ENCODE measurements around the gene FADS3. TPM values are rescaled to one million over a fixed set of nuclear protein-coding genes. Genes with fewer than 3 reads are reported as not detected.

The FADS3 gene
- total and polyA plus RNA-seq, 9 donors = 10.6 to 85.8 (median 41.3) TPM

DNA sequence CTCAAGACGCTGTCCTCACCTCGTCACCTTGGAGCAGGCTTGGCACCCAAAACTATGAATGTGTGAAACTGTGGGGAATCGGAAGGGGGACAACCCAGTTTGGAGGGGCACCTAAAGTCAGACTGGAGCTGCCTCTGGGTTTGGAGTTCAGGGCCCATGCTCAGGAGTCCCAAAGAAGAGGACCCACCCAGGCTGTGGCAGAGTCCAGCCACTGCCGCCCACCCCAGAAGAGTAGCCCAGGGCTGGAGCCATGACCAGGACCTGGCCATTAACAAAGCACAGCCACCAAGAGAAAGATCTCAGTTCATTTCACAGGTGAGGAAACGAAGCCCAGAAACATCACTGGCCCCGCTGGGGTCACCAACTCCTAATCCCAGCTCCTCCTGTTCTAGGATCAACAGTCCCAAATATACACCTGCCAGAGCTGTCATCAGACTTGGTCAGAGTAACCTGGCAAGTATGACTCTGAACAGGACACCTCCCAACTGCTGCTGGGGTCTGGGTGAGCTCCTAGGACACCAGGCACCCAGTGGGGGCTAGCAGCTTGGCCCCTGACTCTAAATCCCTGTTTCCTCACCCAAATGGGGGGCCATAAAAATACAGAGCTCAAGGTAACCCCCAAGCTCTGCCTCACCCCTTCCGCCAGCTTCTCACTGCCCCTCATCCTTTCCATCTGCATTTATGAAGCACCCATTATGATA, 23.3 kb upstream of the FADS3 start:
- 89 to 93% (median 91%) methylated on average over 7 of the region's 7 CpGs for WGBS, 3 donors
- Histone ChIP-seq H3K9me3 (no peaks in the 10 kb centered on the region), H3K4me3 (no peak overlapping the region), H3K27me3 (no peaks in the 10 kb centered on the region), H3K4me1 (ENCODE audit: insufficient read depth) (peaks cover 44% of the 10 kb centered on the region), H3K36me3 (no peaks in the 10 kb centered on the region), H3K27ac (peak overlapping the region in 1 of 2 donors; percentile 91)
- intact Hi-C loops (cut with DNase I) = no loop called here
- peak in 3 of 5 donors; percentile 16 to 21 (median 18) for DNase-seq
- no peak for TF ChIP-seq POLR2A (IDR thresholded peaks at IDR 0.05)
- no peak for TF ChIP-seq EP300 (IDR thresholded peaks at IDR 0.05)
- TF ChIP-seq, protein P1, sequence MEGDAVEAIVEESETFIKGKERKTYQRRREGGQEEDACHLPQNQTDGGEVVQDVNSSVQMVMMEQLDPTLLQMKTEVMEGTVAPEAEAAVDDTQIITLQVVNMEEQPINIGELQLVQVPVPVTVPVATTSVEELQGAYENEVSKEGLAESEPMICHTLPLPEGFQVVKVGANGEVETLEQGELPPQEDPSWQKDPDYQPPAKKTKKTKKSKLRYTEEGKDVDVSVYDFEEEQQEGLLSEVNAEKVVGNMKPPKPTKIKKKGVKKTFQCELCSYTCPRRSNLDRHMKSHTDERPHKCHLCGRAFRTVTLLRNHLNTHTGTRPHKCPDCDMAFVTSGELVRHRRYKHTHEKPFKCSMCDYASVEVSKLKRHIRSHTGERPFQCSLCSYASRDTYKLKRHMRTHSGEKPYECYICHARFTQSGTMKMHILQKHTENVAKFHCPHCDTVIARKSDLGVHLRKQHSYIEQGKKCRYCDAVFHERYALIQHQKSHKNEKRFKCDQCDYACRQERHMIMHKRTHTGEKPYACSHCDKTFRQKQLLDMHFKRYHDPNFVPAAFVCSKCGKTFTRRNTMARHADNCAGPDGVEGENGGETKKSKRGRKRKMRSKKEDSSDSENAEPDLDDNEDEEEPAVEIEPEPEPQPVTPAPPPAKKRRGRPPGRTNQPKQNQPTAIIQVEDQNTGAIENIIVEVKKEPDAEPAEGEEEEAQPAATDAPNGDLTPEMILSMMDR (IDR thresholded peaks at IDR 0.05) = no peak

DNA sequence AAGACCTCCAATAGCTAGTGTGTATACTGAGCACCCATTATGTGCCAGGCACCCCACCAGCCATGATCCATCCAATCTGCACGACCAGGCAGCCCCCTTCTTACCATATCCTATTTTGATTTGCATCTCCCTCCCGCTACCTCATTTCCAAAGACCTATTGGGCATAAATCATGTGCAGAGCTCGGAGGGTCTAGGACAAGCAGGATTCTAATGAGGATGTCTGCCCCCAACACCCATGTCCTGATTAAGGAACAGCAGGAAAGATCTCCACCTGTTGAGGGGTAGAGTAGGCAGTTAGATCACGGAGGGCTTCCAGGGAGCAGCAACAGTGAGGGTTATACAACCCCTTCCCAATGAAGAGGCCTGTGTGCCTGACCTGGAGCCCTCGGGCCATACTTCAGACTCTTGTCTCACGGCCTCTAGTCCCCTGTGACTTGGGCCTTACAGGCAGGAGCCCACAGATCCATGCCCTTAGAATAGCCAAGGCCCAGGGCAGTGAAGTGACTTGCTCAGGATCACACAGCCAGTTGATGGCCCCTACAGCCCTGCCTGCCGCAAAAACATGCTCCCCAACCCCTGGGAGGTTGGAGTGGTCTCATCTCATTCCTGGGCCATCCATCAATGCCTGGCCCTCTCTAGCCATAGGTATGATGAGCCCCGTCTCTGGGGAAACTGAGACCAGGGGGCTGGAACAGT, 22.5 kb upstream of the FADS3 start:
- WGBS, 3 donors = 80 to 84% (median 81%) methylated on average over 8 of the region's 8 CpGs

DNA sequence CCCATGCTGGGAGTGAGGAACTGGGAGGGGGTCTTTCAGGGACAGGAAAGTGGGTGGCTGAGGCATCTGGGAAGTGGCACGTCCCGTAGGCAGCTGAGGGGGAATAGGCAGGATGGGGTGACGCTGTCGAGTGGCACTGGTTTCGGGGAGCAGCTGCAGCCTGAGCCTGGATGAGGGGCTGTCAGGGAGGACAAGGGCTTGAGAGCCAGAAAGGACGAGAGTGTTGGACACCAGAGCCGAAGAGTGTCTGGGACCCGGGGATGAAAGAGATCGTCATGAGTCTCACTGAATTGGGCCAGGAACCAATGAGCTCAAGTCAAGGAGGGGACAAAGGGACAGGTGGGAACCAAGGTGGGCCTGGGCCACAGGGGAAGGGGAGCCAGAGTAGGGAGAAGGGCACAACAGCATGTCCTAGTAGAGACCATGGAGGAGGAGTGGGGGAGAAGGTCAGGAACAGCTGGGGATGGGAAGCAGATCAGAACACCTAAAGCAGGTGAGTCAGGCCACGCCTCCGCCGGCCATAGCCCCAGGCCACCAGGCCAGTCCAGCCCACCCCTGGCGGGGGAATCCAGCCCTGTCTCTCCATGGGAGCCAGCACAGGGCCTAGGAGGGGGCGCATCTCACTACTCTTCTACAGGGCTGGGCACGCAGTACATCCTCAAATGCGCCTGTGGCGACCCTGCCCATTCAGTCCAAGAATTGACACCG, 21.8 kb upstream of the FADS3 start:
- no peaks in the 10 kb centered on the region for H3K9me3 ChIP-seq
- intact Hi-C loops (cut with DNase I) = no loop called here
- no peaks in the 10 kb centered on the region for H3K27me3 ChIP-seq
- DNase-seq = peak; percentile 13 to 36 (median 27)
- H3K36me3 ChIP-seq = no peaks in the 10 kb centered on the region
- H3K27ac ChIP-seq = peak overlapping the region in 1 of 2 donors; percentile 33
- no peak overlapping the region for H3K4me3 ChIP-seq
- TF ChIP-seq, protein P1 (IDR thresholded peaks at IDR 0.05) = no peak
- TF ChIP-seq POLR2A (IDR thresholded peaks at IDR 0.05) (no peak), EP300 (IDR thresholded peaks at IDR 0.05) (no peak)
- WGBS, 3 donors = 77 to 81% (median 80%) methylated on average over 18 of the region's 18 CpGs
- peaks cover 47% of the 10 kb centered on the region for H3K4me1 ChIP-seq (ENCODE audit: insufficient read depth)

More for the DNA sequence above, 22.5 kb upstream of the FADS3 start:
- Histone ChIP-seq H3K36me3 (no peaks in the 10 kb centered on the region), H3K4me3 (no peak overlapping the region), H3K4me1 (ENCODE audit: insufficient read depth) (peaks cover 44% of the 10 kb centered on the region), H3K9me3 (no peaks in the 10 kb centered on the region), H3K27ac (no peak overlapping the region), H3K27me3 (no peaks in the 10 kb centered on the region)
- TF ChIP-seq, protein P1 (IDR thresholded peaks at IDR 0.05) = no peak
- TF ChIP-seq POLR2A (IDR thresholded peaks at IDR 0.05) = no peak
- intact Hi-C loops (cut with DNase I) = no loop called here
- DNase-seq = peak in 2 of 5 donors; percentile 18 to 25

DNA sequence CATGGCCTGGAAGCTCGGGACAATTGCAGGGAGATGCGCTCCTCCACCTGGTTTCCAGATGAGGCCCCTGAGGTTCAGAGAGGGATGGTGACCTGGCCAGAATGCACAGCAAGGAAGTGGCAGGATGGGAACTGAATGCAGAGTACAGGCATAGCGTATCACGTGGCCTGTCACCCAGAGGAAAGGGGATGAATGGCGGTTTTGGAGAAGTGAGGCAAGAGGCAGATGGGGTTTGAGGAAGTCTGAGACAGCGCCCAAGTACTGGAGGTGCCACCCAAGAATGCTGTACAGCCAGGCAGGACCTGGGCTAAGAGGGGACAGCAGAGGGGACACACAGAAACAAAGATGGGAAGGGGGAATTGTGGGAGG, 21.2 kb upstream of the FADS3 start:
- H3K9me3 ChIP-seq = no peaks in the 10 kb centered on the region
- no peaks in the 10 kb centered on the region for H3K36me3 ChIP-seq
- 90 to 94% (median 91%) methylated on average over 6 of the region's 6 CpGs for WGBS, 3 donors
- DNase-seq = peak in 2 of 5 donors; percentile 19 to 34
- peaks cover 46% of the 10 kb centered on the region for H3K4me1 ChIP-seq (ENCODE audit: insufficient read depth)
- peak overlapping the region in 1 of 2 donors; percentile 71 for H3K27ac ChIP-seq
- H3K27me3 ChIP-seq = no peaks in the 10 kb centered on the region
- intact Hi-C loops (cut with DNase I) = no loop called here
- H3K4me3 ChIP-seq = no peak overlapping the region
- TF ChIP-seq, protein P1 (IDR thresholded peaks at IDR 0.05) = no peak
- TF ChIP-seq POLR2A (IDR thresholded peaks at IDR 0.05) (no peak), EP300 (IDR thresholded peaks at IDR 0.05) (no peak)

Measured in ovary (tissue), 9 donors.